Natural killer cell (primary cell): ENCODE results near the gene PATE1. TPM values are rescaled to one million over a fixed set of nuclear protein-coding genes. Genes with fewer than 3 reads are reported as not detected.

Source experiments
- ATAC-seq, 3 donors: fragments of 150-1000 bp in 2 of 3; fragments of 200-7000 bp in 1 of 3; cut with Tn5 transposase; 1 replicate in 1 of 3; 2 replicates in 2 of 3; pipeline ENCODE4 v1.10.0; 2021; ENCODE audit warnings: mild to moderate bottlenecking in 2 of 3, moderate library complexity in 2 of 3
- DNase-seq, 2 donors: peaks; one replicate each; pipeline versions ENCODE4 v3.0.0 to v3.0.0-alpha.2; 2013 to 2021; ENCODE audit warnings: mixed read lengths in 1 of 2
- H3K27ac ChIP-seq: one replicate; pipeline ENCODE4 v1.5.1; 2013; ENCODE audit warnings: mild to moderate bottlenecking, low read length
- H3K27me3 ChIP-seq: one replicate; pipeline ENCODE4 v1.6.1; 2013; ENCODE audit warnings: low read length; ENCODE audit not compliant: control insufficient read depth, insufficient read depth
- H3K36me3 ChIP-seq: one replicate; pipeline ENCODE4 v1.6.1; 2013; ENCODE audit warnings: low read length; ENCODE audit not compliant: control insufficient read depth, insufficient read depth
- H3K4me1 ChIP-seq: one replicate; pipeline ENCODE4 v1.6.1; 2013; ENCODE audit warnings: low read length; ENCODE audit not compliant: control insufficient read depth, insufficient read depth
- H3K4me3 ChIP-seq: one replicate; pipeline ENCODE4 v1.5.1; 2013; ENCODE audit warnings: low read length
- H3K9me3 ChIP-seq: one replicate; pipeline ENCODE4 v1.6.1; 2013; ENCODE audit warnings: low read length; ENCODE audit not compliant: control insufficient read depth, insufficient read depth
- H3K27ac Mint-ChIP-seq, 2 donors: one replicate each; pipeline ENCODE4 v1.8.0; 2022; ENCODE audit warnings: mild to moderate bottlenecking in 2 of 2, mixed read lengths in 2 of 2, moderate library complexity in 1 of 2
- H3K27me3 Mint-ChIP-seq, 2 donors: one replicate each; pipeline ENCODE4 v1.8.0; 2022; ENCODE audit warnings: low read depth in 2 of 2, mixed read lengths in 2 of 2
- H3K36me3 Mint-ChIP-seq: one replicate; pipeline ENCODE4 v1.8.0; 2022; ENCODE audit warnings: mixed read lengths
- H3K4me1 Mint-ChIP-seq, 2 donors: one replicate each; pipeline ENCODE4 v1.8.0; 2022; ENCODE audit warnings: mixed read lengths in 2 of 2
- H3K4me3 Mint-ChIP-seq: one replicate; pipeline ENCODE4 v1.8.0; 2022; ENCODE audit warnings: mild to moderate bottlenecking, moderate library complexity, mixed read lengths
- H3K9me3 Mint-ChIP-seq, 2 donors: one replicate each; pipeline ENCODE4 v1.8.0; 2022; ENCODE audit warnings: mixed read lengths in 2 of 2
- WGBS: methylation state at CpG from one replicate; pipeline ENCODE4 v1.1.7; 2013; ENCODE audit warnings: missing lambda C conversion rate; ENCODE audit not compliant: insufficient coverage; 5-methylcytosine and 5-hydroxymethylcytosine counted together
- intact Hi-C: fragments of 100-400 bp; cut with micrococcal nuclease; formaldehyde crosslinking; loops from one replicate; pipeline ENCODE4 v1.14.2; 2022
- total RNA-seq, 4 donors: library from RNA; stranded (reverse); fragments of 120-200 nt in 1 of 4; gene quantifications; one replicate each; pipeline versions ENCODE4 v1.2.3 to v1.2.4, GENCODE V29; 2013 to 2022
- TF ChIP-seq, protein P1 (sequence below): fragments of 200-600 bp; IDR thresholded peaks from one replicate; pipeline ENCODE4 v1.8.0; 2022; ENCODE audit warnings: antibody characterized with exemption

The PATE1 gene
- total RNA-seq, 3 donors from 2014 or later (not counting 1 experiment from before 2014, with no cell fraction given), result not detected

DNA sequence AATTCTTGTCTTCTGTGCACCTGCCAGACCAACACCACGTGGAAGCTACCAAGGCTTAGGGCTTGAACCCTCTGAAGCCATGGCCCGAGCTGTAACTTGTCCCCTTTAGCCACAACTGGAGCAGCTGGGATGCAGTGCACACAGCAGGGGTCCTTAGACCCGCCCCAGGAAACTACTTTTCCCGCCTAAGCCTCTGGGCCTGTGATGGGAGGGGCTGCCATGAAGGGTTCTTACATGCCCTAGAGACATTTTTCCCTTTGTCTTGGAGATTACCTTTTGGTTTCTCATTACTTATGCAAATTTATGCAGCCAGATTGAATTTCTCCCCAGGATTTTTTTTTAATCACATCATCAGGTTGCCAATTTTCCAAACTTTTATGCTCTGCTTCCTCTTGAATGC lies 51.6 kb downstream of the PATE1 start:
- peaks cover 18 to 31% of the 10 kb centered on the region in 2 donors for H3K9me3 Mint-ChIP-seq
- intact Hi-C loops, result no loop called here

More for the DNA sequence above, 51.6 kb downstream of the PATE1 start:
- Histone ChIP-seq H3K27ac (no peak overlapping the region), H3K27me3 (no peaks in the 10 kb centered on the region), H3K36me3 (no peaks in the 10 kb centered on the region), H3K4me1 (no peaks in the 10 kb centered on the region), H3K9me3 (no peaks in the 10 kb centered on the region), H3K4me3 (no peak overlapping the region)
- H3K36me3 Mint-ChIP-seq, result peaks cover 20% of the 10 kb centered on the region
- peaks cover 0 to under 1% of the 10 kb centered on the region in 2 donors for H3K27me3 Mint-ChIP-seq
- no peak overlapping the region for H3K27ac Mint-ChIP-seq
- WGBS, result 50% methylated on average over 4 of the region's 4 CpGs
- DNase-seq (no peak), ATAC-seq (no peak)
- no peaks in the 10 kb centered on the region for H3K4me1 Mint-ChIP-seq
- H3K4me3 Mint-ChIP-seq, result no peak overlapping the region
- TF ChIP-seq, protein P1, sequence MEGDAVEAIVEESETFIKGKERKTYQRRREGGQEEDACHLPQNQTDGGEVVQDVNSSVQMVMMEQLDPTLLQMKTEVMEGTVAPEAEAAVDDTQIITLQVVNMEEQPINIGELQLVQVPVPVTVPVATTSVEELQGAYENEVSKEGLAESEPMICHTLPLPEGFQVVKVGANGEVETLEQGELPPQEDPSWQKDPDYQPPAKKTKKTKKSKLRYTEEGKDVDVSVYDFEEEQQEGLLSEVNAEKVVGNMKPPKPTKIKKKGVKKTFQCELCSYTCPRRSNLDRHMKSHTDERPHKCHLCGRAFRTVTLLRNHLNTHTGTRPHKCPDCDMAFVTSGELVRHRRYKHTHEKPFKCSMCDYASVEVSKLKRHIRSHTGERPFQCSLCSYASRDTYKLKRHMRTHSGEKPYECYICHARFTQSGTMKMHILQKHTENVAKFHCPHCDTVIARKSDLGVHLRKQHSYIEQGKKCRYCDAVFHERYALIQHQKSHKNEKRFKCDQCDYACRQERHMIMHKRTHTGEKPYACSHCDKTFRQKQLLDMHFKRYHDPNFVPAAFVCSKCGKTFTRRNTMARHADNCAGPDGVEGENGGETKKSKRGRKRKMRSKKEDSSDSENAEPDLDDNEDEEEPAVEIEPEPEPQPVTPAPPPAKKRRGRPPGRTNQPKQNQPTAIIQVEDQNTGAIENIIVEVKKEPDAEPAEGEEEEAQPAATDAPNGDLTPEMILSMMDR, result no peak

Other genes with a start within 250 kb of the PATE1 start
- gene EI24, start 176.8 kb upstream of the PATE1 start, total RNA-seq, result 10 to 100 TPM; 19.5 to 30.0 (median 20.2) TPM
- gene STT3A, start 153.4 kb upstream of the PATE1 start, total RNA-seq, result 10 to 100 TPM; 56.7 to 63.5 (median 62.6) TPM
- gene CHEK1, start 121.1 kb upstream of the PATE1 start, total RNA-seq, result 10 to 100 TPM in 2 of 3 donors, 1 to 10 TPM in 1; 8.9 to 11.4 (median 10.1) TPM
- gene ACRV1, start 65.4 kb upstream of the PATE1 start, total RNA-seq, result not detected
- not detected for gene PATE2, start 32.5 kb downstream of the PATE1 start, total RNA-seq
- not detected for gene PATE3, start 41.8 kb downstream of the PATE1 start, total RNA-seq
- not detected for gene PATE4, start 87.0 kb downstream of the PATE1 start, total RNA-seq
- 1 to 10 TPM; 4.4 to 6.8 (median 5.6) TPM for gene HYLS1, start 141.4 kb downstream of the PATE1 start, total RNA-seq
- 1 to 10 TPM; 3.6 to 6.7 (median 3.6) TPM for gene PUS3, start 156.9 kb downstream of the PATE1 start, total RNA-seq
- not detected for gene DDX25, start 158.2 kb downstream of the PATE1 start, total RNA-seq
- gene VSIG10L2, start 199.8 kb downstream of the PATE1 start, total RNA-seq, result not detected